GM19468 (cell line): Measurements from ENCODE around the gene IL12RB1.

Experiments
- ATAC-seq: cut with Tn5 transposase; IDR thresholded peaks from one replicate; pipeline ENCODE4 v1.9.1; 2021; ENCODE audit warnings: mild to moderate bottlenecking, moderate library complexity, moderate number of reproducible peaks; ENCODE audit not compliant: unreplicated experiment; ENCODE audit errors: extremely low read depth

Gene IL12RB1

GRCh38 chr19:18086590-18087138 is at the start of gene IL12RB1:
IL12RB1 (minus strand) TSS chr19:18086934; CDS start chr19:18086823, 111 bp downstream.
- no peak for ATAC-seq

GRCh38 chr19:18135712-18136584 is 49.2 kb upstream of the IL12RB1 start:
- no peak for ATAC-seq

- no peak for ATAC-seq
Measured at GRCh38 chr19:18131841-18132596, 45.3 kb upstream of the IL12RB1 start.

GRCh38 chr19:18130523-18131242 is 43.9 kb upstream of the IL12RB1 start:
- no peak for ATAC-seq

- ATAC-seq: no peak
Measured at GRCh38 chr19:18128805-18129204, 42.1 kb upstream of the IL12RB1 start.

GRCh38 chr19:18128044-18128443 is 41.3 kb upstream of the IL12RB1 start:
- no peak for ATAC-seq

GRCh38 chr19:18126097-18126496 is 39.4 kb upstream of the IL12RB1 start:
- no peak for ATAC-seq

- ATAC-seq: no peak
Measured at GRCh38 chr19:18123819-18124218, 37.1 kb upstream of the IL12RB1 start.

GRCh38 chr19:18122860-18123795 is 36.4 kb upstream of the IL12RB1 start:
- no peak for ATAC-seq

GRCh38 chr19:18122424-18122823 is 35.7 kb upstream of the IL12RB1 start:
- ATAC-seq: no peak

GRCh38 chr19:18121166-18121565 is 34.4 kb upstream of the IL12RB1 start:
- ATAC-seq: no peak

- ATAC-seq: no peak
Measured at GRCh38 chr19:18120127-18120526, 33.4 kb upstream of the IL12RB1 start.

- no peak for ATAC-seq
Measured at GRCh38 chr19:18119717-18120105, 33.0 kb upstream of the IL12RB1 start.

GRCh38 chr19:18119013-18119716 is 32.4 kb upstream of the IL12RB1 start:
- ATAC-seq: no peak

GRCh38 chr19:18118420-18119012 is 31.8 kb upstream of the IL12RB1 start:
- ATAC-seq: no peak

GRCh38 chr19:18117692-18118378 is 31.1 kb upstream of the IL12RB1 start:
- ATAC-seq: peak; percentile 84

GRCh38 chr19:18117364-18117691 is 30.6 kb upstream of the IL12RB1 start:
- ATAC-seq: no peak

- no peak for ATAC-seq
Measured at GRCh38 chr19:18114483-18114882, 27.7 kb upstream of the IL12RB1 start.
